HEK293 (cell line): ENCODE measurements around the gene MTFP1.

Experiments
- CTCF ChIA-PET: fragments of 350-600 bp; formaldehyde crosslinking; extraction: SDS; loops from one replicate; lab custom pipeline; 2021; ENCODE audit warnings: antibody characterized with exemption; lab: Yijun Ruan, JAX
- POLR2A ChIA-PET: fragments of 300-600 bp; formaldehyde crosslinking; extraction: SDS; loops from one replicate; lab custom pipeline; 2020; ENCODE audit warnings: antibody characterized with exemption, inconsistent platforms; lab: Yijun Ruan, JAX
- H3K27ac ChIP-seq: fragments of 200-500 bp; sonication (Bioruptor generic); 2 replicates; pipeline ENCODE4 v1.5.1; 2014; ENCODE audit warnings: low read depth, low read length, control low read depth, inconsistent platforms; ENCODE audit errors: extremely low read depth
- H3K36me3 ChIP-seq, 2 experiments: fragments of 200-500 bp in 1 of 2; sonication (Bioruptor generic) in 1 of 2; 1 replicate in 1 of 2; 2 replicates in 1 of 2; pipeline ENCODE4 v1.5.1; 2014 to 2017; ENCODE audit warnings: inconsistent platforms in 2 of 2, low read length in 2 of 2; ENCODE audit not compliant: control insufficient read depth in 2 of 2, insufficient read depth in 1 of 2
- H3K4me1 ChIP-seq: fragments of 200-500 bp; sonication (Bioruptor generic); 2 replicates; pipeline ENCODE4 v1.5.1; 2014; ENCODE audit warnings: mild to moderate bottlenecking, low read length, inconsistent platforms; ENCODE audit not compliant: control insufficient read depth, insufficient read depth
- H3K4me3 ChIP-seq: 2 replicates; pipeline ENCODE4 v1.5.1; 2011; ENCODE audit warnings: low read depth, mild to moderate bottlenecking, control low read depth, low read length, moderate library complexity
- H3K9me3 ChIP-seq: fragments of 200-500 bp; sonication (Bioruptor generic); 2 replicates; pipeline ENCODE4 v1.5.1; 2014; ENCODE audit warnings: low read depth, low read length, inconsistent platforms; ENCODE audit not compliant: control insufficient read depth, insufficient read depth
- ELK4 ChIP-seq: IDR thresholded peaks from 2 replicates; pipeline ENCODE4 v1.6.1; 2011; ENCODE audit warnings: mild to moderate bottlenecking, low read depth, low read length, borderline replicate concordance
- HOXA7 ChIP-seq: sonication (generic); formaldehyde crosslinking; IDR thresholded peaks from 2 replicates; pipeline ENCODE4 v1.8.1; 2022; ENCODE audit warnings: missing genetic modification reagents, borderline replicate concordance
- INSM2 ChIP-seq: fragments of 450-650 bp; formaldehyde crosslinking; IDR thresholded peaks from 2 replicates; pipeline ENCODE4 v1.5.1; 2016; ENCODE audit warnings: missing biosample characterization, missing genetic modification characterization
- PRDM10 ChIP-seq: fragments of 450-650 bp; formaldehyde crosslinking; IDR thresholded peaks from 2 replicates; pipeline ENCODE4 v1.5.1; 2016; ENCODE audit warnings: missing biosample characterization, missing genetic modification characterization
- PRDM6 ChIP-seq: fragments of 450-650 bp; formaldehyde crosslinking; IDR thresholded peaks from 2 replicates; pipeline ENCODE4 v1.5.1; 2017; ENCODE audit warnings: missing biosample characterization, missing genetic modification characterization
- RBAK ChIP-seq: fragments of 450-650 bp; formaldehyde crosslinking; IDR thresholded peaks from 2 replicates; pipeline ENCODE4 v1.5.1; 2016; ENCODE audit warnings: missing biosample characterization, missing genetic modification characterization
- SCRT2 ChIP-seq: fragments of 450-650 bp; formaldehyde crosslinking; IDR thresholded peaks from 2 replicates; pipeline ENCODE4 v1.5.1; 2016; ENCODE audit warnings: missing biosample characterization, missing genetic modification characterization
- ZBTB7A ChIP-seq: fragments of 450-650 bp; formaldehyde crosslinking; IDR thresholded peaks from 2 replicates; pipeline ENCODE4 v1.5.1; 2016; ENCODE audit warnings: low read depth, missing biosample characterization, missing genetic modification characterization
- ZNF121 ChIP-seq: fragments of 450-650 bp; formaldehyde crosslinking; IDR thresholded peaks from 2 replicates; pipeline ENCODE4 v1.5.1; 2016; ENCODE audit warnings: missing biosample characterization, missing genetic modification characterization
- ZNF132 ChIP-seq: fragments of 450-650 bp; formaldehyde crosslinking; IDR thresholded peaks from 2 replicates; pipeline ENCODE4 v1.5.1; 2017; ENCODE audit warnings: missing biosample characterization, missing genetic modification characterization, borderline replicate concordance
- ZNF140 ChIP-seq: fragments of 450-650 bp; formaldehyde crosslinking; IDR thresholded peaks from 2 replicates; pipeline ENCODE4 v1.5.1; 2016; ENCODE audit warnings: missing biosample characterization, missing genetic modification characterization
- ZNF16 ChIP-seq: fragments of 450-650 bp; formaldehyde crosslinking; IDR thresholded peaks from 2 replicates; pipeline ENCODE4 v1.5.1; 2016; ENCODE audit warnings: low read depth, missing biosample characterization, missing genetic modification characterization
- ZNF23 ChIP-seq: fragments of 450-650 bp; formaldehyde crosslinking; IDR thresholded peaks from 2 replicates; pipeline ENCODE4 v1.5.1; 2016; ENCODE audit warnings: missing biosample characterization, missing genetic modification characterization, borderline replicate concordance
- ZNF274 ChIP-seq, 2 experiments: fragments of 200-500 bp in 1 of 2; fragments of 450-650 bp in 1 of 2; sonication (Bioruptor generic) in 1 of 2; formaldehyde crosslinking in 1 of 2; IDR thresholded peaks; 2 replicates each; pipeline versions ENCODE4 v1.5.1 to v1.6.1; 2014 to 2016; ENCODE audit warnings: borderline replicate concordance in 1 of 2, inconsistent platforms in 1 of 2, low read length in 1 of 2, missing biosample characterization in 1 of 2, missing genetic modification characterization in 1 of 2
- ZNF302 ChIP-seq: fragments of 450-650 bp; formaldehyde crosslinking; IDR thresholded peaks from 2 replicates; pipeline ENCODE4 v1.5.1; 2016; ENCODE audit warnings: missing biosample characterization, missing genetic modification characterization, low read depth
- ZNF335 ChIP-seq: fragments of 450-650 bp; formaldehyde crosslinking; conservative IDR thresholded peaks from 2 replicates; pipeline ENCODE4 v1.5.1; 2016; ENCODE audit warnings: missing biosample characterization, missing genetic modification characterization
- ZNF488 ChIP-seq: fragments of 450-650 bp; formaldehyde crosslinking; IDR thresholded peaks from 2 replicates; pipeline ENCODE4 v1.5.1; 2016; ENCODE audit warnings: missing biosample characterization, missing genetic modification characterization
- ZNF530 ChIP-seq: fragments of 450-650 bp; formaldehyde crosslinking; IDR thresholded peaks from 2 replicates; pipeline ENCODE4 v1.5.1; 2016; ENCODE audit warnings: low read depth, missing biosample characterization, missing genetic modification characterization
- ZNF585B ChIP-seq: fragments of 450-650 bp; formaldehyde crosslinking; IDR thresholded peaks from 2 replicates; pipeline ENCODE4 v1.5.1; 2016; ENCODE audit warnings: missing biosample characterization, missing genetic modification characterization
- ZNF621 ChIP-seq: fragments of 450-650 bp; formaldehyde crosslinking; IDR thresholded peaks from 2 replicates; pipeline ENCODE4 v1.5.1; 2017; ENCODE audit warnings: missing biosample characterization, missing genetic modification characterization
- ZNF629 ChIP-seq: fragments of 450-650 bp; formaldehyde crosslinking; IDR thresholded peaks from 2 replicates; pipeline ENCODE4 v1.5.1; 2017; ENCODE audit warnings: missing biosample characterization, missing genetic modification characterization
- ZNF670 ChIP-seq: fragments of 450-650 bp; formaldehyde crosslinking; IDR thresholded peaks from 2 replicates; pipeline ENCODE4 v1.5.1; 2016; ENCODE audit warnings: missing biosample characterization, missing genetic modification characterization, low read depth
- ZNF76 ChIP-seq: fragments of 450-650 bp; formaldehyde crosslinking; IDR thresholded peaks from 2 replicates; pipeline ENCODE4; 2016; ENCODE audit warnings: low read depth, missing biosample characterization, missing genetic modification characterization, borderline replicate concordance
- ZNF792 ChIP-seq: fragments of 450-650 bp; formaldehyde crosslinking; IDR thresholded peaks from 2 replicates; pipeline ENCODE4 v1.5.1; 2016; ENCODE audit warnings: missing biosample characterization, missing genetic modification characterization

Gene MTFP1

GRCh38 chr22:30392661-30393321 is 32.8 kb upstream of the MTFP1 start (continued):
- no peak for TF ChIP-seq ZNF629 (tag by site-specific recombination)
- no peak for TF ChIP-seq PRDM10
- no peak for TF ChIP-seq ZNF670 (tag by site-specific recombination)
- no peak for TF ChIP-seq ZNF140 (tag by site-specific recombination)
- TF ChIP-seq ZNF530 (tag by site-specific recombination) = no peak
- TF ChIP-seq ZNF23 (tag by site-specific recombination) = no peak
- no peak for TF ChIP-seq ZNF488

- Histone ChIP-seq H3K27ac (no peak overlapping the region), H3K9me3 (no peaks in the 10 kb centered on the region), H3K4me3 (no peak overlapping the region), H3K4me1 (peaks cover 3% of the 10 kb centered on the region; the same call in 1 of the 2 replicates), H3K36me3 (no peaks in the 10 kb centered on the region)
- POLR2A ChIA-PET = no interaction called here
- CTCF ChIA-PET = interaction anchor here (4.2 to 5.6 kb wide), 2 partner anchors 32 to 92 kb away, joined by 28 to 71 read pairs; partner anchors contain the start of gene MTFP1
- TF ChIP-seq ELK4 (no peak), ZNF121 (tag by site-specific recombination) (no peak), ZNF274 (IDR thresholded peaks at IDR 0.05; ENCODE audit: low read length) (no peak), ZNF274 (tag by site-specific recombination; IDR thresholded peaks at IDR 0.05; ENCODE audit: borderline replicate concordance) (no peak), ZNF16 (tag by site-specific recombination) (no peak), INSM2 (no peak), HOXA7 (no peak), ZNF585B (no peak), ZNF792 (tag by site-specific recombination) (no peak), ZNF302 (tag by site-specific recombination) (no peak), ZNF76 (tag by site-specific recombination) (no peak), SCRT2 (tag by site-specific recombination) (no peak), PRDM6 (tag by site-specific recombination) (no peak), RBAK (tag by site-specific recombination) (no peak), ZNF621 (tag by site-specific recombination) (no peak), ZNF132 (tag by site-specific recombination) (no peak), ZNF335 (tag by site-specific recombination) (no peak), ZBTB7A (tag by site-specific recombination) (no peak)
- TF ChIP-seq, all 188 proteins: peak for 0
These were observed 32.3 kb upstream of the MTFP1 start for GRCh38 chr22:30393322-30393680.
